HG03097 (cell line): Measurements from ENCODE around the gene EXPH5.

Source experiments
- ATAC-seq: cut with Tn5 transposase; IDR thresholded peaks from one replicate; pipeline ENCODE4 v1.9.1; 2021; ENCODE audit not compliant: unreplicated experiment, low FRiP score

EXPH5 gene

DNA sequence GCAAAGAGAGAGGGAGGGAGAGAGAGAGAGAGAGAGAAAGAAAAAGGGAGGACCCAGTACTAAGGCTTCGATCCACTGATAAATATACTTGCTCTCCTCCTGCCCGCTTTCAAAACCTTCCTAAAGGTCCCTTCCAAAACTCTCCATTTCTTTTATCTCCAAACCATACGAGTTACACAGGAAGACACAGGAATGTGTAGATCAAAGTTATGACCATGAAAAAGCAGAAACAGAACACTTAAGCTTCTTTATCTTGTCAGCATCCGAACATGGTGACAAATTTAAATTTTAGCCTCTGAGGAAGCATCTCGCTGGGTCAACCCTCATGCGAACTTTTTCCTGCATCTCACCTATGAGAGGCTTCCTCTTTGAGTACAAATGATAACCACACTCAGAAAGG is 66.2 kb downstream of the EXPH5 start:
- ATAC-seq: no peak

GRCh38 chr11:108525161-108525560 is 68.4 kb downstream of the EXPH5 start:
- ATAC-seq: no peak

- ATAC-seq: no peak
Observed at GRCh38 chr11:108524422-108524821, 69.1 kb downstream of the EXPH5 start.

DNA sequence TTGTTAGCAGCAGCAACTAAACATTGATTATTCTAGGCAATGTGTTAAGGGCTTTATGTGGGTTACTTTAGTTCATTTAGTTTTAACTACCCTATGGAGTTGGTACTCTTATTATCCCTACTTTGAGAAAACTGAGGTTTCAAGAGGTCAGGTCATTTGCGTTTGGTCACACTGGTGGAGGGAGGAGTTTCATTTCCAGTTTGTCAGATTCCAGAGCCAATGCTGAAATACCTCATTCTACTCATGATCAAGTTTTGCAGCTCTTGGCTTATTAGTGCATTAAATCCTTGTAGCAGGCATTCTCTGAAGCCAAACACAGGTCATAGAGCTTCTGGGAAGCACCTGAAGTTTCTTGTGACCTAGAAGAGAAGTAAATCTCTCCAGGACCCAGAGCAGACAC is 71.2 kb downstream of the EXPH5 start:
- no peak for ATAC-seq

DNA sequence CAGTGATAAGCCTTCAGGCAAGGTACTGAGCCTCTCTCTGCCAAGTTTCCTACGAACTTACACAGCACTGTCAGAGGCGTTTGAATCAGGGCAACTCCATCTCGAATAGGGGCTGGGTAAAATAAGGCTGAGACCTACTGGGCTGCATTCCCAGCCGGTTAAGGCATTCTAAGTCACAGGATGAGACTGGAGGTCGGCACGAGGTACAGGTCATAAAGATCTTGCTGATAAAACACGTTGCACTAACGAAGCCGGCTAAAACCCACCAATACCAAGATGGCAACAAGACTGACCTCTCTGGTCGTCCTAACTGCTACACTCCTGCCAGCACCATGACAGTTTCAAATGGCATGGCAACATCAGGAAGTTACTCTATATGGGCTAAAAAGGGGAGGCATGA is 75.0 kb downstream of the EXPH5 start:
- no peak for ATAC-seq

DNA sequence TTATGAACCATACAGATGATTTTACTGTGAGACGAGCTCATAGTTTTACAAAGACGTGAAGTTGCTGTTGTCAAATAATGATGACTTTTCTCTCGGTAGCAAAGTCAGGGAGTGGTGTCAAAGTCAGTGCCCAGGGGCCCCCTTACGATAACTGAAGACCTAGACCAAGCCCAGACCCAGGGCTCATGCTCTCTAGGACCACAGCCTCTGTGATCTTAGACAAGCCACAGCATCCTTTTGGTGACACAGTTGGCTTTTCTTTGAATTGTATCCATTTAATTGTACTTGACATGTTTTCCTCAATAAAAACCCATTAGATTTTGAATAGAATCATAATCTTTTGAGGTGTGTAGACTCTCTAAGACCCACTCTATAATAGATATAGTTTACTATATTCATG is 77.4 kb downstream of the EXPH5 start:
- no peak for ATAC-seq

- ATAC-seq: no peak
Observed at GRCh38 chr11:108512708-108513107, 80.9 kb downstream of the EXPH5 start.

DNA sequence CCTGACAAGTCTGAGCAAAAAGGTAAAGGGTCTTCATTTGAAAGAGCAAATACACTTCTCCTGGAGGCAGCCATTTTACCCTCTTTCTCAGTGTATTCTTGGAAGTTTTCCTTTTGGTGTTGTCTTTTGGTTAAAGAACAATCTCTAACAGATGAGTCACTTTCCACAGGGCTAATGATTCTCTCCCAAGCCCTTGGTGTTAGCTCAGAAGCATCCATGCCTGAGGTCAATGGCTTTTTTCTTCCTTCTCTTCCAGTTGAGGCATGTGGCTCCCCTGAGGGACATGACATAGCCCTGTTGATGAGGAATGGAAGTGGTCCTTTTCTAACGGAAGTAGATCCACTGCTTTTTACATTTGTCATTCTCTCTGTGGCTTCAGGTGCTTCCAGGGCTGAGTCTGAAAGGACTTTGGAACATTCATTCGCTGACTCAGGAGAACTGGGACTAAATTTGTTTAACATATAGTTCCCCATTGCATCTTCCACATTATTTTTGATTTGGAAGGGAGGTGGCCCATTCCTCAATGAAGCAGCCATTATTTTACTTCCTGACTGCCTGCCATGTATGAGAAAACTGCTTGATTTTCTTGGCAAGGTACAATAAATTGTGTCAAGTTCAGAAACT is 81.6 kb downstream of the EXPH5 start:
- ATAC-seq: no peak

DNA sequence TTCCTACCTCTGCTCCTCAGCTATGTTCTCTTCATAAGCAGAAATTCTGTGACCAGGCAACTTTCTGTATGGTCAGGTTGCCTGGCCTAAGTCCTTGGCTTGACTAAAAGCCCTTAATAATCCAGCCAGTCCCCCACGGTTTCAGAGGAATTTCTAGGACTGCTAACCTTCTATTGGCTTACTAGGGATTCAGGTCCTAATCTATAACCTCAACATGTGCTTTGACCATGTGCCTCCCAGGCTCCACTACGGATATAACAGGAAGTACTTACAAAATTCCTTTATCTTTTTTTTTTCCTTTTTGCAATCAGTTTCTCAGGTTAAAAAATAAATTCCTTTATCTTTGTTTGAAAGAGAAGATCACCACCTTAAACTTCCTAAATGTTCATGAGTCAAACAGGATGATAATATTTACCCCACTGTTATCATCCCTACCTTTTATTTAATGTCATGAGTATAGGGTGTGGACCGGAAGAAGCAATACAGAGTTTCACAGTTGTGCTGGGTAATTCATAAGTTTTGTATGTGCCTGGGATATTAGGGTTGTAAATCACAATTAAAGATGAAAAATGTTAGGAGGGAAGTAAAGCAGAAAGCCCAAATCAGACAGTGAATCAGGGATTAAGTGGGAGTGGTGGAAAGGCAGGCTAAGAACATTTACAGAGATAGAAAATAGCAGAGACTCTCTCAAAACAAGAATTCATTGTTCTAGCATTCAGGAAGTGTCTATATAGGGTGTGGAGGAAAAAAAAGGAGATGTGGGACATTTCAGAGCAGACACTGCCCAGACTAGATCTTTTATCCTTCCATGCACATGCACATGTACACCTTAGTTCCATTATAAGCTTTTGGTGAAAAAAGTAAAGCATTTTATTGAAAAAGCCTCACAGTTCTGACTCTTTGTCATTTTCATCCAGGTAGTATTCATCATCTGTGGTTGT is 84.6 kb downstream of the EXPH5 start:
- ATAC-seq: no peak

GRCh38 chr11:108501396-108501795 is 92.2 kb downstream of the EXPH5 start:
- no peak for ATAC-seq

DNA sequence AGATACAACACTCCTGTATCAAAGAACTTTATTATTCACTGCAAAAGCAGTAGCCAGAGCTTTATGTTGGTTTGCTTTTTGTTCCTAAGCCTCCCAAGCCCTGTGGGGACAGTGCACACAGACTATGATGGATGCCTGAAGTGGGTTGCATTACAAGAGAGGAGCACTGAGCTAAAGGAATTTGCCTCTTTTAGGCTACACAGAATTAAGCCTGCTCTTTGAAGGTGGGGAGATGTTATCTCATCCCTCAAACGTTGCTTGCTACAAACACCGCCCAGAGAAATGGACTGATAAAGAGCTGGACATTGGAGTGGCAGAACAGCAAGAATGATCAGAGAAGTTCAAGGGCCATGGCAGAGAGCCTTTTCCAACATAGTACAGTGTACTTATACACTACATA is 92.8 kb downstream of the EXPH5 start:
- ATAC-seq: no peak

GRCh38 chr11:108500169-108500568 is 93.4 kb downstream of the EXPH5 start:
- no peak for ATAC-seq

- no peak for ATAC-seq
Observed at GRCh38 chr11:108498816-108499408, 94.7 kb downstream of the EXPH5 start.

- peak; percentile 51 for ATAC-seq
Observed at GRCh38 chr11:108498046-108498815, 95.3 kb downstream of the EXPH5 start, which contains the start of gene POGLUT3. Gene POGLUT3, minus strand, starts transcription at chr11:108498384. Its CDS starts 18 bp downstream, at chr11:108498366.

GRCh38 chr11:108497317-108498045 is 96.1 kb downstream of the EXPH5 start:
- peak; percentile 53 for ATAC-seq

DNA sequence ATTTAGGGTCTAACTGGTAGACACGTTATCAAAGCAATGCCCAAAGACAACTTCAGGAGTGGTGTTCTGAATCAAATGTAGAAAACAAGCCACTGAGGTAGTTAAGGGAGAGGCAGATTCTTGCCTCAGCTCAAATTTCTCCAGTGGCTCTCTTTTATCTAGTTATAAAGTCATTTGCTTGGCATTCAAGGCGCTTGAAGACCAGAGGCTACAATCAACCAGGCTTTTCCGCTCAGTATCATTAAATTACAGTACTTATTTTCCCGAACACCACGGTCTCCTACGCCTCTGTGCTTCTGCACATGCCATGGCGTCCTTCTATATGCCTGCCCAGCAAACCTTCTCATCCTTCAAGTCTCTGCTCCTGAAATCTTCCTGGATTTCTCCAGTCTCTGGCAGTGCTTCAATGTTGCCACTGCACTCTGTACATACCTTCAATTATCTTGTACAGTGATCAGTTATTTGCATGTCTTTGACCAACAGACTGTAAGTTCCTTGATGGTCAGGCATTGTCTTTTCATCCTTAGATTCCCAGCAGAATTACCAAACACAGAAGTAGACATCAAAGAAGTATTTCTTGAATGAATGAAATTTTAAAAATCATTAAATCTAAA is 96.8 kb downstream of the EXPH5 start:
- no peak for ATAC-seq

GRCh38 chr11:108495326-108495725 is 98.2 kb downstream of the EXPH5 start:
- no peak for ATAC-seq

DNA sequence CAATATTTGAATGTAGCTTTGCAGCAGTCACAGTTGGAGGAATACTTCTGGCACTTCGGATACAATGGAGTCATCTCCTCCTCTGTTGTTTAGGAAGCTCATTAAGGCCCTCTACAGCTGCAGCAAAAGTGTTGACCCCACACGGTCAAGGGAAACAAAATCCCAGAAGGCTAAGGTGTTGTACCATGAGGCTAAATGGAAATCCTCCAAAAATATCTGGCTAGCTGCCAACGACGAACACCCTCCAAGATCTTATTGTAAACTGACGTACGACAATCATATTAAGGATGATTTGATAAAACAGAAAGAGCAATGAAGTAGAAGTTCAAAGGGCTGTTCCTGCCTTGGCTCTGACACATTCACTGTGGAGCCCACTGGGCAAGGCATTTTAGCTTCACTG is 99.4 kb downstream of the EXPH5 start:
- no peak for ATAC-seq

DNA sequence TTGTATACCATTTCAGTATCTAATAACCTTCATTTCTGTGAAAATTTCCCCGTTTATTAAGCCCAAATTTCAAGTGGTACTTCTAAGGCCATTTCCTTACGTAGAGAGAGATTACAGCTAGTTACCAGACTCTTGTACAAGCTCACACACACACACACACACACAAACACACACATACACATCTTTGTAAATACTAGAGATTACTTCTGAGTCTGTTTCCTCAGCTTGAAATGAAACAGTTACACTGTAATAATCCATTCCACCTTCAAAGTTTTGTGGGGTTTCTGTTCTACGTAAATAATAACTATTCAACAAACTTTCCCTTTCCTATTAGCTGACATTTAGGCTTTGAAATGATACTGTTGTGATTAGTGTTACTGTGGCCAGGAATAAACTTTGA is 101.6 kb downstream of the EXPH5 start:
- ATAC-seq: no peak

DNA sequence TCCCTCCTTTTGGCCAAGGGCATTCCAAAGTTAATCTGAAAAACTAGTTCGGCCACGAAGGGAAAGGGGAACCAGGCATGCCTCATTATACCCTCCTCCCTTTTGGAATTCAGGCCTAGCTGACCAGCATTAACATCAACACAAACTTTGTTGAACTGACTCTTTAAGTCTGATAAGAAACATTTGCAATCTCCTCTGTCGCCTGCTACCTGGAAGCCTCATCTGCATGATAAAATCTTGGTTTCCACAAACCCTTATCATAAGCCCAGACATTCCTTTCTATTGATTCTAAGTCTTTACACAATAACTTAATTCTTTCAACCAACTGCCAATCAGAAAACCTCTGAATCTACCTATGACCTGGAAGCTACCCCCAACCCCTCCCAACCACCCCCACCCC is 106.7 kb downstream of the EXPH5 start:
- no peak for ATAC-seq
